DND-41 (cell line): ENCODE data around the gene AGRN.
"Not testable (repeated sequence)": the region's sequence is repeated elsewhere in the genome, so short reads cannot be mapped to it uniquely, and the experiment has no call there.

Experiments
- ATAC-seq: fragments of 200-7000 bp; cut with Tn5 transposase; 3 replicates; pipeline ENCODE4 v1.9.1; 2021; ENCODE audit warnings: low read depth; ENCODE audit not compliant: insufficient read depth
- DNase-seq: peaks from one replicate; pipeline ENCODE4 v3.0.0-alpha.2; 2020
- H2AFZ ChIP-seq: 2 replicates; pipeline ENCODE4 v1.6.0; 2012; ENCODE audit warnings: low read depth, low read length
- H3K27ac ChIP-seq: 2 replicates; pipeline ENCODE4 v1.5.1; 2012; ENCODE audit warnings: low read length, inconsistent platforms
- H3K27me3 ChIP-seq: fragments of 200-600 bp; sonication (generic); 2 replicates; pipeline ENCODE4 v1.6.0; 2012; ENCODE audit warnings: low read length, mild to moderate bottlenecking, inconsistent platforms; ENCODE audit not compliant: insufficient read depth, poor library complexity
- H3K36me3 ChIP-seq: 2 replicates; pipeline ENCODE4 v1.5.1; 2012; ENCODE audit warnings: low read length, inconsistent platforms; ENCODE audit not compliant: insufficient read depth
- H3K4me1 ChIP-seq: 2 replicates; pipeline ENCODE4 v1.5.1; 2012; ENCODE audit warnings: mild to moderate bottlenecking, low read length; ENCODE audit not compliant: insufficient read depth
- H3K4me2 ChIP-seq: 2 replicates; pipeline ENCODE4 v1.6.0; 2012; ENCODE audit warnings: mild to moderate bottlenecking, moderate library complexity, low read length, inconsistent platforms; ENCODE audit not compliant: insufficient read depth
- H3K4me3 ChIP-seq, 2 experiments: fragments of 200-600 bp in 1 of 2; shearing (Covaris generic) in 1 of 2; 2 replicates each; pipeline ENCODE4 v1.5.1; 2012 to 2016; ENCODE audit warnings: inconsistent platforms in 2 of 2, low read length in 2 of 2, mild to moderate bottlenecking in 2 of 2, low read depth in 1 of 2, moderate library complexity in 1 of 2
- H3K79me2 ChIP-seq: 2 replicates; pipeline ENCODE4 v1.6.0; 2012; ENCODE audit warnings: low read length, inconsistent platforms; ENCODE audit not compliant: insufficient read depth
- H3K9ac ChIP-seq: 2 replicates; pipeline ENCODE4 v1.6.0; 2012; ENCODE audit warnings: low read depth, mild to moderate bottlenecking, inconsistent platforms, low read length, moderate library complexity
- H3K9me3 ChIP-seq: 2 replicates; pipeline ENCODE4 v1.5.1; 2012; ENCODE audit warnings: low read length, moderate library complexity, mild to moderate bottlenecking, inconsistent platforms; ENCODE audit not compliant: insufficient read depth, severe bottlenecking
- H4K20me1 ChIP-seq: 2 replicates; pipeline ENCODE4 v1.6.0; 2012; ENCODE audit warnings: low read length; ENCODE audit not compliant: insufficient read depth
- CTCF ChIP-seq: IDR thresholded peaks from 2 replicates; pipeline ENCODE4 v1.5.1; 2012; ENCODE audit warnings: borderline replicate concordance, low read length, moderate library complexity, mild to moderate bottlenecking; ENCODE audit not compliant: poor library complexity, severe bottlenecking; ENCODE audit errors: extremely low read depth
- EZH2 ChIP-seq: IDR thresholded peaks from 3 replicates; pipeline ENCODE4 v1.6.1; 2012; ENCODE audit warnings: borderline replicate concordance, low read depth, mild to moderate bottlenecking, moderate library complexity, low read length, inconsistent platforms; ENCODE audit not compliant: severe bottlenecking

AGRN gene

GRCh38 chr1:1006305-1007159 lies 13.4 kb upstream of the AGRN start:
- no peak overlapping the region for H3K4me3 ChIP-seq
- no peak overlapping the region for H3K27ac ChIP-seq
- ATAC-seq = no peak

GRCh38 chr1:1010131-1010530 lies 9.8 kb upstream of the AGRN start:
- peaks cover 13% of the 10 kb centered on the region for H3K79me2 ChIP-seq
- H3K36me3 ChIP-seq, ATAC-seq, H2AFZ ChIP-seq, H3K9ac ChIP-seq, H3K27me3 ChIP-seq, H3K27ac ChIP-seq, H3K4me3 ChIP-seq, DNase-seq, H4K20me1 ChIP-seq, H3K4me2 ChIP-seq, H3K9me3 ChIP-seq: not testable (repeated sequence)
- H3K4me1 ChIP-seq = peaks cover 25% of the 10 kb centered on the region

More at GRCh38 chr1:1006305-1007159, 13.4 kb upstream of the AGRN start:
- no peaks in the 10 kb centered on the region for H3K79me2 ChIP-seq
- H3K27me3 ChIP-seq = peaks cover 32% of the 10 kb centered on the region
- no peaks in the 10 kb centered on the region for H3K9me3 ChIP-seq
- no peak overlapping the region for H2AFZ ChIP-seq
- H3K9ac ChIP-seq = no peak overlapping the region
- H3K36me3 ChIP-seq = no peaks in the 10 kb centered on the region
- no peaks in the 10 kb centered on the region for H3K4me1 ChIP-seq
- H3K4me2 ChIP-seq = no peak overlapping the region
- H4K20me1 ChIP-seq = peaks cover 12% of the 10 kb centered on the region
- no peak for TF ChIP-seq CTCF
- no peak for TF ChIP-seq EZH2
- no peak for DNase-seq

- H3K9me3 ChIP-seq = no peaks in the 10 kb centered on the region
- H4K20me1 ChIP-seq = no peaks in the 10 kb centered on the region
- H3K79me2 ChIP-seq = peaks cover 14% of the 10 kb centered on the region
- H3K4me3 ChIP-seq = no peak overlapping the region
- DNase-seq (no peak), ATAC-seq (no peak)
- H3K4me1 ChIP-seq = peaks cover 29% of the 10 kb centered on the region
- TF ChIP-seq EZH2 (no peak), CTCF (no peak)
- H3K27ac ChIP-seq = no peak overlapping the region
- H3K36me3 ChIP-seq = no peaks in the 10 kb centered on the region
- H3K9ac ChIP-seq = no peak overlapping the region
- H3K4me2 ChIP-seq = no peak overlapping the region
- H2AFZ ChIP-seq = no peak overlapping the region
- no peaks in the 10 kb centered on the region for H3K27me3 ChIP-seq
These were observed 8.4 kb upstream of the AGRN start for GRCh38 chr1:1011396-1011949.

- peaks cover 14% of the 10 kb centered on the region for H3K79me2 ChIP-seq
- H4K20me1 ChIP-seq, ATAC-seq, DNase-seq, H3K36me3 ChIP-seq, H3K27me3 ChIP-seq, H3K9me3 ChIP-seq: not testable (repeated sequence)
- H3K4me3 ChIP-seq = peak overlapping the region; percentile 55 to 81; a peak in 3 of 4 replicates
- peaks cover 29% of the 10 kb centered on the region for H3K4me1 ChIP-seq
- H3K4me2 ChIP-seq = peak overlapping the region; percentile 90
- peak overlapping the region; percentile 76 for H2AFZ ChIP-seq
- H3K9ac ChIP-seq = peak overlapping the region; percentile 71
- H3K27ac ChIP-seq = peak overlapping the region; percentile 92
These were observed 7.2 kb upstream of the AGRN start for GRCh38 chr1:1012736-1013104.
